GM18951 (cell line): ENCODE data around the gene TTLL3.
"Not testable (repeated sequence)": the region's sequence is repeated elsewhere in the genome, so short reads cannot be mapped to it uniquely, and the experiment has no call there.

Experiments
- POLR2A ChIP-seq: IDR thresholded peaks from 4 replicates; pipeline ENCODE4 v1.6.1; 2011; ENCODE audit warnings: mild to moderate bottlenecking; ENCODE audit not compliant: insufficient read length, insufficient read depth; ENCODE audit errors: extremely low read depth
- in situ Hi-C: fragments of 300-500 bp; cut with MboI; formaldehyde crosslinking; loops from one replicate; pipeline ENCODE4 v1.12.0; 2022; ENCODE audit warnings: low sequenced_read_pairs, mixed read lengths, inconsistent platforms; ENCODE audit not compliant: unreplicated experiment

Gene TTLL3

GRCh38 chr3:9852528-9852927, 42.5 kb downstream of the TTLL3 start:
- no peak for TF ChIP-seq POLR2A
- in situ Hi-C loops = no loop called here

DNA sequence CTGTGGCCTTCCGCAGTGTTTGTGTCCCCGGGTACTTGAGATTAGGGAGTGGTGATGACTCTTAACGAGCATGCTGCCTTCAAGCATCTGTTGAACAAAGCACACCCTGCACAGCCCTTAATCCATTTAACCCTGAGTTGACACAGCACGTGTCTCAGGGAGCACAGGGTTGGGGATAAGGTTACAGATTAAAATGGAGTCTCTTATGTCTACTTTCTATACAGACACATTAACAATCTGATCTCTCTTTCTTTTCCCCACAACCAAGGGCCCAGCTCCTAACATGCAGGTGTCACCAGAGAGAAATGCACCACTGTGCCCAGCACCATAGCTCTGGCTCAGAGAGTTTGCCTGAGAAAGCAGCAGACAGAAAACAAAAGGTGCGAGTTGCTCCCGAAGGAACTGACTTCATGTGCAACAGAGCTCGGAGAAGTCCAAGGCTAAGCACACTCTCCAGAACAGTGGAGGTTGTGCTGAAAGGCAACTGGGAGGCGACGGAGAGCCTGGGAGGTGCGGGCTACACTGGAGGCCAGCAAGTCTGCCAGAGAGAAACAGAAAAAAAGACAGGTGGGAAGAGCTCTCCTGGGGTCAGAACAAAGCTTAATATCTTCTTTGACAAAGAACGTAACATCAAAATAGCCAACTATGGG, 44.4 kb downstream of the TTLL3 start:
- in situ Hi-C loops = not testable (repeated sequence)

DNA sequence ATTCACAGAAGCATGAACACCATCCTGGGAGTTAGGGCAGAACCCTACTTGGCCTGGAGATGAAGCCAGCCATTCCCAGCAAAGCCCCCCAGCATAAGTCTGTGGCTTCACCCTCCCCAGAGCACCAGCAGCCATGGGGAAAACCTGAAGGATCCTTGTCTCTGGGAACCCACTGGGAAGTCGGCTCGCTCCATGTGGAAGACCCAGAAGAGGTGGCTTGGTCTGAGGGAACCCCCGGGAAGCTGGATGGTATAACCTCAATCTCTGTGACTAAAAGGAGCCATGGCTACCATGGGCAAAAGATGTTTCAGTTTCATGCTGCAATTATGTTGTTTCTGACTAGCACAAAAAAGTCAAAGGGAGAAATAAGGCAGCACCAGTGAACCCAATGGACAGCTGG, 45.5 kb downstream of the TTLL3 start:
- TF ChIP-seq POLR2A = no peak
- in situ Hi-C loops = no loop called here

DNA sequence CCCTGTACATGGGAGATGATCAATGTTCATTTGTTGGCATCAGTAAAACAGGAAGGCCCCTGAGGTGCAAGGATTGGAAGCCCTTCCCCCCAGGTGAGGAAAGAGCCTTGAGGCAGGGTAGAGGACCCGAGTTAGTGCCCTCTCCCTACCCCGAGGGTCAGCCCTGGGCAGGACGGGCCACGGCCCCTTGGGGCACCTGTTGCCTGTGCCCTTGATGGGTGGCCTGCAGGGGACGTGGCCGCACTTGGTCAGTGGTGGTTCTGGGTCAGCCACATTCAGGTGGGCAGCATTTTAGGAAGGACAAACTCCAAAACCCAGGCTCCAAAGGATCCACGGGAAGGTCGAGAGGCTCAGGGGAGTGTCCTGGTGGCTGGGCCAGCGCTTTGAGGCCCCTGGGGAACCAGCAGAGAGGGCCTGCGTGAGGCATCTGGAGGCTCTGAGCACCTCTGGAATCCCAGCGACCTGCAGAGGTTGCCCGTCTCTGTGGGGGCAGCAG, 49.5 kb downstream of the TTLL3 start:
- TF ChIP-seq POLR2A = no peak
- in situ Hi-C loops = no loop called here

GRCh38 chr3:9861201-9861600, 51.1 kb downstream of the TTLL3 start:
- in situ Hi-C loops = no loop called here
- TF ChIP-seq POLR2A = no peak

GRCh38 chr3:9861626-9862130, 51.6 kb downstream of the TTLL3 start:
- TF ChIP-seq POLR2A = no peak
- in situ Hi-C loops = no loop called here

- in situ Hi-C loops = no loop called here
- no peak for TF ChIP-seq POLR2A
These were observed 52.5 kb downstream of the TTLL3 start for GRCh38 chr3:9862391-9863057.

- in situ Hi-C loops = no loop called here
- no peak for TF ChIP-seq POLR2A
These were observed 53.2 kb downstream of the TTLL3 start for GRCh38 chr3:9863058-9863772.

- no peak for TF ChIP-seq POLR2A
- in situ Hi-C loops = no loop called here
These were observed 54.3 kb downstream of the TTLL3 start for GRCh38 chr3:9864200-9864927.

DNA sequence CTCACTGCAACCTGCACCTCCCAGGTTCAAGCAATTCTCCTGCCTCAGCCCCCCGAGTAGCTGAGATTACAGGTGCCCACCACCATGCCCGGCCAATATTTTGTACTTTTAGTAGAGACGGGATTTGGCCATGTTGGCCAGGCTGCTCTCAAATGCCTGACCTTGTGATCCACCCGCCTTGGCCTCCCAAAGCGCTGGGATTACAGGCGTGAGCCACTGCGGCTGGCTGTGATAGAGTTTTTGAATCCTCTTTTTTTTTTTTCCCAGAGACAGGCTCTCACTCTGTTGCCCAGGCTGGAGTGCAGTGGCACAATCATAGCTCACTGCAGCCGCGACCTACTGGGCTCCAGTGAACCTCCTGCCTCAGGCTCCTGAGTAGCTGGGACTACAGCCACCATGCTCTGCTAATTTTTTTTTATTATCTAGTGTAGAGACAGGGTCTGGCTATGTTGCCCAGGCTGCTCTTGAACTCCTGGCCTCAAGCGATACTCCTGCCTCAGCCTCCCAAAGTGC, 55.1 kb downstream of the TTLL3 start:
- in situ Hi-C loops = not testable (repeated sequence)

DNA sequence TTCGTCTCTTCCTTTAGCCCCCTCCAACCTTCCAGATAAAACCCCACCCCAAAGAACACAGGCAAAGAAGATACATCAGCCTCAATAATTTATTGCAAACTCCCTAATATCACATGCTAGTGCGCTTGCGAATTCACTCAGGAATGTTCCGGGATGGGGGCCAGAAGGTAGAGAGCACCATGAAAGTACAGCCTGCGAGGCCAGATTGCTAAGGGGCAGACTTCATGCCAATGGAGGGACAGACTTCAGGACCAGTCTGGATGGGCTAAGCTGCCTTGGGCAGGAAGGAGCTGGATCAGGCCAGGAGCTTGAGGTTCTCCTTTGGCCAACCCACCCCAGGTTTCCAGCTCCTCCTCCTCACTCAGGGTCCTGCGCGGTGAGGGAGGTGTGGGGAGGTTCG, 56.6 kb downstream of the TTLL3 start:
- TF ChIP-seq POLR2A = no peak
- in situ Hi-C loops = no loop called here

DNA sequence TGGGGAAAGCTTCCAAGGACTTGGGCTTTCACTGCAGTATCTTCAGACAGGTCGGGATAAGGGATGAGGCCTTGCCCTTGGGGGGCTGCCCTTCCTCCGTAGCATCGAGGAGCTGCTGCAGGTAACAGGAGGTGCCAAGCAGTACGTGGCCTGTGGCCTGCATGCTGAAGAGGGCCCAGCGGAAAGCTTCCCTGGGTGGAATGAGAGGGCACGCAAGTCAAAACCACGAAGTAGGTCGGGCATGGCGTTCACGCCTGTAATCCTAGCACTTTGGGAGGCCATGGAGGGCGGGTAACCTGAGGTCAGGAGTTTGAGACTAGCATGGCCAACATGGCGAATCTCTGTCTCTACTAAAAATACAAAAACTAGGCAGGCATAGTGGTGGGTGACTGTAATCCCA, 57.0 kb downstream of the TTLL3 start:
- in situ Hi-C loops = no loop called here

DNA sequence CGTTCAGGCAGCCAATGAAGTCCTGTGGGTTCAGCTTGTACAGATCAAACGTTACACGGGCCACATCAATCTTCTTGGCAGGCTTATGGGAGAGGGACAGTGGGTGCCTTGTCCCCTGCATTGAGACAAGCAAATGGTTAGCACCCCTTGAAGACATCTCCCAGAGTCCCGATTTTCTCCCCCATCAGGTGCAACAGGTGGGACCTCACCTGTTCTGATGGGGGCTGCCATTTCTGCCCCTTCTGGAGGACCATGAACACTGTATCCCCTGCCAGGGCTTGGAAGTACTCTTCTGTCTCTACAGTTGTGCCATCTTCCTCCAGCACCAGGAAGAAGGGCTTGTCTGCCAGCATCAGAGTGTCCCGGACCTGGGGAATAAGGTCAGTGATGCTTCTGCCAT, 59.9 kb downstream of the TTLL3 start:
- in situ Hi-C loops = no loop called here
- no peak for TF ChIP-seq POLR2A

More for the DNA sequence above, 57.0 kb downstream of the TTLL3 start:
- no peak for TF ChIP-seq POLR2A
